Endodermal cell (in vitro differentiated cells): ENCODE results near the gene PCDHGA8. TPM values are rescaled to one million over a fixed set of nuclear protein-coding genes. Genes with fewer than 3 reads are reported as not detected.

Source experiments
- DNase-seq: peaks from one replicate; pipeline ENCODE4 v3.0.0-alpha.2; 2017
- H3K27ac ChIP-seq: 2 replicates; pipeline ENCODE4 v1.5.1; 2013; ENCODE audit warnings: mild to moderate bottlenecking, low read depth, low read length, moderate library complexity
- H3K27me3 ChIP-seq: 2 replicates; pipeline ENCODE4 v1.6.1; 2013; ENCODE audit warnings: mild to moderate bottlenecking, low read length, moderate library complexity; ENCODE audit not compliant: insufficient read depth, control insufficient read depth, poor library complexity, severe bottlenecking
- H3K36me3 ChIP-seq: 2 replicates; pipeline ENCODE4 v1.7.0; 2013; ENCODE audit warnings: mild to moderate bottlenecking, low read length, moderate library complexity; ENCODE audit not compliant: control insufficient read depth, insufficient read depth
- H3K4me1 ChIP-seq: one replicate; pipeline ENCODE4 v1.7.0; 2013; ENCODE audit warnings: low read length; ENCODE audit not compliant: control insufficient read depth, insufficient read depth
- H3K4me3 ChIP-seq: 2 replicates; pipeline ENCODE4 v1.5.1; 2013; ENCODE audit warnings: mild to moderate bottlenecking, low read length, moderate library complexity
- H3K9ac ChIP-seq: 2 replicates; pipeline ENCODE4 v1.6.1; 2013; ENCODE audit warnings: mild to moderate bottlenecking, low read length, moderate library complexity; ENCODE audit not compliant: poor library complexity, severe bottlenecking; ENCODE audit errors: extremely low read depth
- H3K9me3 ChIP-seq: 2 replicates; pipeline ENCODE4 v1.6.1; 2013; ENCODE audit warnings: mild to moderate bottlenecking, low read length, moderate library complexity; ENCODE audit not compliant: control insufficient read depth
- H3K27ac Mint-ChIP-seq: 2 replicates; pipeline ENCODE4 v1.8.0; 2020; ENCODE audit warnings: mixed read lengths
- H3K27me3 Mint-ChIP-seq: 2 replicates; pipeline ENCODE4 v1.8.0; 2021; ENCODE audit warnings: mild to moderate bottlenecking, mixed read lengths; ENCODE audit not compliant: insufficient read depth
- H3K36me3 Mint-ChIP-seq: 2 replicates; pipeline ENCODE4 v1.8.0; 2020; ENCODE audit warnings: low read depth, mixed read lengths
- H3K4me1 Mint-ChIP-seq: 2 replicates; pipeline ENCODE4 v1.8.0; 2020; ENCODE audit warnings: mixed read lengths
- H3K4me3 Mint-ChIP-seq: 2 replicates; pipeline ENCODE4 v1.8.0; 2020; ENCODE audit warnings: mild to moderate bottlenecking, moderate library complexity, mixed read lengths
- H3K9me3 Mint-ChIP-seq: 2 replicates; pipeline ENCODE4 v1.8.0; 2020; ENCODE audit warnings: mild to moderate bottlenecking, mixed read lengths
- WGBS, 2 experiments: methylation state at CpG; one replicate each; pipeline versions ENCODE4 v1.1.5 to v1.1.7; 2013; ENCODE audit warnings: missing lambda C conversion rate in 2 of 2, mixed read lengths in 1 of 2; ENCODE audit not compliant: insufficient coverage in 1 of 2, insufficient read length in 1 of 2; 5-methylcytosine and 5-hydroxymethylcytosine counted together
- total RNA-seq, 2 donors: library from RNA; stranded (reverse); fragmentation: NEBNext Ultra II Directional in 1 of 2; extraction: Animal tissue kit (Norgen Biotek cat#: 25700) in 1 of 2; gene quantifications; 2 replicates in 1 of 2; 3 replicates in 1 of 2; pipeline ENCODE4 v1.2.1, GENCODE V29; 2021
- TF ChIP-seq, protein P1 (sequence below): fragments of 200-600 bp; sonication (generic); conservative IDR thresholded peaks from 2 replicates; pipeline ENCODE4 v1.5.0; 2021; ENCODE audit warnings: antibody characterized with exemption, mild to moderate bottlenecking

PCDHGA8 gene
- total RNA-seq, 2 donors from 2014 or later: 1.1 to 3.0 TPM

DNA sequence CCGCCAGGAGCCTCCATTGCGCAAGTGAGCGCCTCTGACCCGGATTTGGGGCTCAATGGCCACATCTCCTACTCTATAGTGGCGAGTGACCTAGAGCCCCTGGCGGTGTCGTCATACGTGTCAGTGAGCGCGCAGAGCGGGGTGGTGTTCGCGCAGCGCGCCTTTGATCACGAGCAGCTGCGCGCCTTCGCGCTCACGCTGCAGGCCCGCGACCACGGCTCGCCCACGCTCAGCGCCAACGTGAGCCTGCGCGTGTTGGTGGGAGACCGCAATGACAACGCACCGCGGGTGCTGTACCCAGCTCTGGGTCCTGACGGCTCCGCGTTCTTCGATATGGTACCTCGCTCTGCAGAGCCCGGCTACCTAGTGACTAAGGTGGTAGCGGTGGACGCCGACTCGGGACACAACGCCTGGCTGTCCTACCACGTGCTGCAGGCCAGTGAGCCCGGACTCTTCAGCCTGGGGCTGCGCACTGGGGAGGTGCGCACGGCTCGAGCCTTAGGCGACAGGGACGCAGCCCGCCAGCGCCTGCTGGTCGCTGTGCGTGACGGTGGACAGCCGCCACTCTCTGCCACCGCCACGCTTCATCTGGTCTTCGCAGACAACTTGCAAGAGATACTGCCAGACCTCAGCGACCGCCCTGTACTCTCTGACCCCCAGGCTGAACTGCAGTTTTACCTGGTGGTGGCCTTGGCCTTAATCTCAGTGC is 17.3 kb downstream of the PCDHGA8 start:
- Histone ChIP-seq H3K9ac (no peak overlapping the region), H3K9me3 (peaks cover 36% of the 10 kb centered on the region), H3K36me3 (no peaks in the 10 kb centered on the region), H3K27me3 (no peaks in the 10 kb centered on the region), H3K4me1 (no peaks in the 10 kb centered on the region), H3K4me3 (no peak overlapping the region), H3K27ac (no peak overlapping the region)
- peaks cover 27% of the 10 kb centered on the region for H3K36me3 Mint-ChIP-seq
- no peak for DNase-seq
- no peak overlapping the region for H3K4me3 Mint-ChIP-seq
- WGBS, 2 experiments: 94 to 96% methylated on average over 64 of the region's 64 CpGs
- TF ChIP-seq, protein P1, sequence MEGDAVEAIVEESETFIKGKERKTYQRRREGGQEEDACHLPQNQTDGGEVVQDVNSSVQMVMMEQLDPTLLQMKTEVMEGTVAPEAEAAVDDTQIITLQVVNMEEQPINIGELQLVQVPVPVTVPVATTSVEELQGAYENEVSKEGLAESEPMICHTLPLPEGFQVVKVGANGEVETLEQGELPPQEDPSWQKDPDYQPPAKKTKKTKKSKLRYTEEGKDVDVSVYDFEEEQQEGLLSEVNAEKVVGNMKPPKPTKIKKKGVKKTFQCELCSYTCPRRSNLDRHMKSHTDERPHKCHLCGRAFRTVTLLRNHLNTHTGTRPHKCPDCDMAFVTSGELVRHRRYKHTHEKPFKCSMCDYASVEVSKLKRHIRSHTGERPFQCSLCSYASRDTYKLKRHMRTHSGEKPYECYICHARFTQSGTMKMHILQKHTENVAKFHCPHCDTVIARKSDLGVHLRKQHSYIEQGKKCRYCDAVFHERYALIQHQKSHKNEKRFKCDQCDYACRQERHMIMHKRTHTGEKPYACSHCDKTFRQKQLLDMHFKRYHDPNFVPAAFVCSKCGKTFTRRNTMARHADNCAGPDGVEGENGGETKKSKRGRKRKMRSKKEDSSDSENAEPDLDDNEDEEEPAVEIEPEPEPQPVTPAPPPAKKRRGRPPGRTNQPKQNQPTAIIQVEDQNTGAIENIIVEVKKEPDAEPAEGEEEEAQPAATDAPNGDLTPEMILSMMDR: no peak
- H3K4me1 Mint-ChIP-seq: peaks cover 3% of the 10 kb centered on the region
- peaks cover 23% of the 10 kb centered on the region for H3K27me3 Mint-ChIP-seq
- H3K9me3 Mint-ChIP-seq: peaks cover 31% of the 10 kb centered on the region
- H3K27ac Mint-ChIP-seq: no peak overlapping the region

DNA sequence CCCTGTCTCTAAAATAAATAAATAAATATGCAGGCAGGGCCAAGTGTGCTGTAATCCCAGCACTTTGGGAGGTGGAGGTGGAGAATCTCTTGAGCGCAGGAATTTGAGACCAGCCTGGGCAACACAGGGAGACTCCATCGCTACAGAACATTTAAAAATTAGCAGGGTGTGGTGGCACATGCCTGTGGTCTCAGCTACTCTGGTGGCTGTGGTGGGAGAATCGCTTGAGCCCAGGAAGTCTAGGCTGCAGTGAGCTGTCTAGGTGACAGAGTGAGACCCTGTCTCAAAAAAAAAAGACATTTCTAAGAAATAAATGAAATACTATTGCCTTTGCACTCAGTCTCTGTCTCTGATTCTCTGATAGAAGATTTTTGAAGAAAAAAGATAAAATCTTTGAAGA is 19.1 kb downstream of the PCDHGA8 start:
- Mint-ChIP-seq H3K9me3 (peaks cover 28% of the 10 kb centered on the region), H3K4me1 (peaks cover 3% of the 10 kb centered on the region), H3K36me3 (peaks cover 28% of the 10 kb centered on the region), H3K4me3 (no peak overlapping the region), H3K27ac (no peak overlapping the region), H3K27me3 (peaks cover 23% of the 10 kb centered on the region)
- 89 to 100% methylated on average over 3 of the region's 3 CpGs for WGBS, 2 experiments
- TF ChIP-seq, protein P1: no peak
- H3K27ac ChIP-seq: no peak overlapping the region
- H3K9me3 ChIP-seq: peaks cover 28% of the 10 kb centered on the region
- DNase-seq: no peak
- no peak overlapping the region for H3K9ac ChIP-seq
- H3K4me1 ChIP-seq: no peaks in the 10 kb centered on the region
- no peak overlapping the region for H3K4me3 ChIP-seq
- H3K27me3 ChIP-seq: no peaks in the 10 kb centered on the region
- H3K36me3 ChIP-seq: no peaks in the 10 kb centered on the region

DNA sequence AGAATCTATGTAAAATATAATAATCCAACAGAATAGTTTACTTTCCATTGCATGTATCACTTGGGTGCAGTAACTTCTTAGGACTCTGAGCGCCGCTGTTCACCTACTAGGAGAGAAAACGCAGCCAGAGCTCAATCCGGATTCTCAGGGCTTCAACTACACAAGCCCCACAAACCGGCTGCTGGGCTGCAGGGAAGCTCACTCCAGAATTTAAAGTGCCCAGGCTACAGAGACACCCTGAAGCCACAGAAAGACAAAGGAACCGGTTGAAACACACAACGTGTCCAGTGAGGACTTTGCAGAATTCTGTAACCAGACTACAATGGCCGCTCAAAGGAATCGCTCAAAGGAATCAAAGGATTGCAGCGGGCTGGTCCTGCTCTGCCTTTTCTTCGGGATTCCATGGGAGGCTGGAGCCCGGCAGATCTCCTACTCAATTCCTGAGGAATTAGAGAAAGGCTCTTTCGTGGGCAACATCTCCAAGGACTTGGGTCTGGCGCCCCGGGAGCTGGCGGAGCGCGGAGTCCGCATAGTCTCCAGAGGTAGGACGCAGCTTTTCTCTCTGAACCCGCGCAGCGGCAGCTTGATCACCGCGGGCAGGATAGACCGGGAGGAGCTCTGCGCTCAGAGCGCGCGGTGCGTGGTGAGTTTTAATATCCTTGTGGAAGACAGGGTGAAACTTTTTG is 20.6 kb downstream of the PCDHGA8 start, which contains the start of gene PCDHGA10:
TSS of gene PCDHGA10 (plus strand) at position 134 of the 686 bp plus-strand sequence. CDS start at position 323, 189 bp downstream.
- Mint-ChIP-seq H3K4me1 (peaks cover 3% of the 10 kb centered on the region), H3K9me3 (peaks cover 30% of the 10 kb centered on the region), H3K27me3 (peaks cover 26% of the 10 kb centered on the region), H3K27ac (peak within 1 kb of the TSS; percentile 92), H3K4me3 (peak within 1 kb of the TSS; percentile 80), H3K36me3 (peaks cover 30% of the 10 kb centered on the region)
- Histone ChIP-seq H3K4me1 (no peaks in the 10 kb centered on the region), H3K9ac (peak within 1 kb of the TSS; percentile 50), H3K27me3 (no peaks in the 10 kb centered on the region), H3K9me3 (peaks cover 29% of the 10 kb centered on the region), H3K27ac (no peak within 1 kb of the TSS), H3K4me3 (peak within 1 kb of the TSS; percentile 75), H3K36me3 (no peaks in the 10 kb centered on the region)
- DNase-seq: peak; percentile 85
- WGBS, 2 experiments: 51 to 57% methylated on average over 17 to 31 of the region's 31 CpGs
- TF ChIP-seq, protein P1: peak; percentile 89
